ENCODE results near the gene STK32B. TPM values are rescaled to one million over a fixed set of nuclear protein-coding genes. Genes with fewer than 3 reads are reported as not detected.

Gene STK32B
- total and polyA plus RNA-seq, 9 of the 15 experiments (the other 6 are each of a cell fraction or from before 2014, with no cell fraction given), result 0.03 to 0.20 (median 0.07) TPM; not detected in 2

GRCh38 chr4:5051278-5052203 lies at the start of gene STK32B (continued):
- no peak for TF ChIP-seq SAP30 (IDR thresholded peaks at IDR 0.05; ENCODE audit: borderline replicate concordance, insufficient read depth, low read depth, low read length, poor library complexity, severe bottlenecking)
- no peak for TF ChIP-seq U2AF1 (optimal IDR thresholded peaks at IDR 0.05; ENCODE audit: low read depth, low read length)
- TF ChIP-seq OTX1 (CRISPR knock-in tag; IDR thresholded peaks at IDR 0.05), result no peak
- TF ChIP-seq VEZF1 (CRISPR knock-in tag; IDR thresholded peaks at IDR 0.05), result peak; percentile 48; the same call in 1 of the 2 replicates
- no peak for TF ChIP-seq NFYB (IDR thresholded peaks at IDR 0.05; ENCODE audit: extremely low read depth, insufficient read length)
- no peak for TF ChIP-seq NR4A1 (CRISPR knock-in tag; IDR thresholded peaks at IDR 0.05)
- no peak for TF ChIP-seq NR4A1 (tag; IDR thresholded peaks at IDR 0.05)
- no peak for TF ChIP-seq FIP1L1 (IDR thresholded peaks at IDR 0.05; ENCODE audit: low read depth, low read length, poor library complexity, severe bottlenecking)
- peak; percentile 43; the same call in 1 of the 2 replicates for TF ChIP-seq POLR2G (IDR thresholded peaks at IDR 0.05; ENCODE audit: low read depth, low read length)
- TF ChIP-seq MGA (IDR thresholded peaks at IDR 0.05), result peak; percentile 76
- no peak for TF ChIP-seq CBX2 (IDR thresholded peaks at IDR 0.05; ENCODE audit: insufficient read depth, low read length, poor library complexity, severe bottlenecking)
- 0 out of 2 replicates have a peak, but pooled peaks have one; percentile 31 for TF ChIP-seq ZNF263 (CRISPR knock-in tag; IDR thresholded peaks at IDR 0.05; ENCODE audit: borderline replicate concordance)
- TF ChIP-seq EZH2 (IDR thresholded peaks at IDR 0.05; ENCODE audit: borderline replicate concordance, low read depth, low read length), result no peak
